NT2/D1 (cell line): ENCODE data around the gene WASL.

ENCODE experiments used
- YY1 ChIP-seq: IDR thresholded peaks from 2 replicates; pipeline ENCODE4 v1.6.1; 2011; ENCODE audit not compliant: insufficient read length, insufficient read depth
- ZNF274 ChIP-seq: IDR thresholded peaks from 2 replicates; pipeline ENCODE4 v1.6.1; 2011; ENCODE audit warnings: mild to moderate bottlenecking, low read depth, low read length

- no peak for TF ChIP-seq YY1
- no peak for TF ChIP-seq ZNF274
These were observed 36.2 kb downstream of the WASL start for GRCh38 chr7:123712619-123713018.
